ENCODE results near the gene ELFN2.

Gene ELFN2

GRCh38 chr22:37338539-37339246, 88.6 kb downstream of the ELFN2 start:
- TF ChIP-seq SIN3A (IDR thresholded peaks at IDR 0.05; ENCODE audit: borderline replicate concordance, insufficient read depth, low read length) (no peak), FOXP2 (optimal IDR thresholded peaks at IDR 0.05; ENCODE audit: borderline replicate concordance, extremely low read depth, extremely low read length, insufficient read depth) (no peak), TAF1 (IDR thresholded peaks at IDR 0.05; ENCODE audit: borderline replicate concordance, insufficient read depth, low read length) (no peak), POLR2AphosphoS5 (IDR thresholded peaks at IDR 0.05; ENCODE audit: low read depth, low read length) (no peak)
- TF ChIP-seq, protein P1, sequence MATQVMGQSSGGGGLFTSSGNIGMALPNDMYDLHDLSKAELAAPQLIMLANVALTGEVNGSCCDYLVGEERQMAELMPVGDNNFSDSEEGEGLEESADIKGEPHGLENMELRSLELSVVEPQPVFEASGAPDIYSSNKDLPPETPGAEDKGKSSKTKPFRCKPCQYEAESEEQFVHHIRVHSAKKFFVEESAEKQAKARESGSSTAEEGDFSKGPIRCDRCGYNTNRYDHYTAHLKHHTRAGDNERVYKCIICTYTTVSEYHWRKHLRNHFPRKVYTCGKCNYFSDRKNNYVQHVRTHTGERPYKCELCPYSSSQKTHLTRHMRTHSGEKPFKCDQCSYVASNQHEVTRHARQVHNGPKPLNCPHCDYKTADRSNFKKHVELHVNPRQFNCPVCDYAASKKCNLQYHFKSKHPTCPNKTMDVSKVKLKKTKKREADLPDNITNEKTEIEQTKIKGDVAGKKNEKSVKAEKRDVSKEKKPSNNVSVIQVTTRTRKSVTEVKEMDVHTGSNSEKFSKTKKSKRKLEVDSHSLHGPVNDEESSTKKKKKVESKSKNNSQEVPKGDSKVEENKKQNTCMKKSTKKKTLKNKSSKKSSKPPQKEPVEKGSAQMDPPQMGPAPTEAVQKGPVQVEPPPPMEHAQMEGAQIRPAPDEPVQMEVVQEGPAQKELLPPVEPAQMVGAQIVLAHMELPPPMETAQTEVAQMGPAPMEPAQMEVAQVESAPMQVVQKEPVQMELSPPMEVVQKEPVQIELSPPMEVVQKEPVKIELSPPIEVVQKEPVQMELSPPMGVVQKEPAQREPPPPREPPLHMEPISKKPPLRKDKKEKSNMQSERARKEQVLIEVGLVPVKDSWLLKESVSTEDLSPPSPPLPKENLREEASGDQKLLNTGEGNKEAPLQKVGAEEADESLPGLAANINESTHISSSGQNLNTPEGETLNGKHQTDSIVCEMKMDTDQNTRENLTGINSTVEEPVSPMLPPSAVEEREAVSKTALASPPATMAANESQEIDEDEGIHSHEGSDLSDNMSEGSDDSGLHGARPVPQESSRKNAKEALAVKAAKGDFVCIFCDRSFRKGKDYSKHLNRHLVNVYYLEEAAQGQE (IDR thresholded peaks at IDR 0.05; ENCODE audit: insufficient read depth in 1 of 2, low read depth in 2 of 2, low read length in 2 of 2), result no peak

DNA sequence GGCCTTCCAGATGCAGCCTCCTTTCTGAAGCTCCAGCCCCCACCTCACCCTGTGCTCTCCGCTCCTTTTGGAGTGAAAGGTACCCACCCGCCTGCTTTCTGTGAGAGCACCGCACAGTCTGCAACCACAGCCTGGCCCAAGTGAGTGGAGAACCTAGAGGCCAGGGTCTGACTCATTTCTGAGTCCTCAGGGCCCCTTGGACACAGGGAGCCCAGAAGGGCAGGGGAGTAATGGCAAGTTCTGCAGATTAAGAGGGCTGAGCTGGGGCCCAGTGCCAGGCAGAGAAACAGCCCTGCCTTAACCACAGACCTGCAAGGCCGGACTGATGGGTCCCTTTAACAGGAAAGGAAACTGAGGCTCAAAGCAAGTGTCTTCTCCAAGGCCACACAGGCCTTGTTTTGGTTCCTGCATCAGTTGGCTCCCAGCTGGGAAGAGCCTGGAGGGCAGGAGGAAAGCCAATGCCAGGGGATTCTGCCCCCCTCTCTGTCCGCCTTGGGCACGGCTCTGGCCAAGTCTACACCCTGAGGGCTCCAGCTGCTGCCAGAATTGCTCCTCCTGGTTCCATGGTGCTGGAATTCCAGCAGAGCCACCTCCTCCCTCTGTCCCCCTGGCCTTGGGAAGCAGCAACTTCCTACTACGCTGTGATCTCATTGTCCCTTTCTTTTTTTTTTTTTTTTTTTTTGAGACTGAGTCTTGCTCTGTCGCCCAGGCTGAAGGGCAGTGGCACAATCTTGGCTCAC, 89.9 kb downstream of the ELFN2 start:
- TF ChIP-seq, protein P1 (IDR thresholded peaks at IDR 0.05; ENCODE audit: insufficient read depth in 1 of 2, low read depth in 2 of 2, low read length in 2 of 2), result no peak

GRCh38 chr22:37336579-37336978, 90.7 kb downstream of the ELFN2 start:
- no peak for TF ChIP-seq TAF1 (IDR thresholded peaks at IDR 0.05; ENCODE audit: borderline replicate concordance, insufficient read depth, low read length)
- TF ChIP-seq, protein P1 (IDR thresholded peaks at IDR 0.05; ENCODE audit: insufficient read depth in 1 of 2, low read depth in 2 of 2, low read length in 2 of 2), result no peak

DNA sequence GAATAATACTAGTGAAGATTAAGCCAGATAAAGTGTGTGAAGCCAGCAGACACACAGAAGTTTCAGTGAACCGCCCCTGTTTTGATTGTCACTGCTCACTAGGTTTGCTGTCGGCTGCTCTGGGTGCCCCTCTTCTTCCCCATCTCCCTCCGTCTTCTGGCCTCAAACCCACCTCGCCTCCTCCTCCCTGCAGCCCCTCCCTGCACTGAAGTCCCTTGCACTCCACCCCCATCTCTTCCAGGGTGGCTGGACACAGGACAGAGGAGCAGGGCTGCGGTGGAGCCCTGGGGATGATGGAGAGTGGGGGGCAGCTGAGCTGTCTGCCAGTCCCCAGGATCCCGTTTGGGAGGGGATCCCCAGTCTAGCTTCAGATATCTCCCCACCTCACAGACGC, 91.5 kb downstream of the ELFN2 start:
- TF ChIP-seq SIN3A (IDR thresholded peaks at IDR 0.05; ENCODE audit: borderline replicate concordance, insufficient read depth, low read length), result no peak
- TF ChIP-seq POLR2AphosphoS5 (IDR thresholded peaks at IDR 0.05; ENCODE audit: low read depth, low read length), result no peak
- no peak for TF ChIP-seq TAF1 (IDR thresholded peaks at IDR 0.05; ENCODE audit: borderline replicate concordance, insufficient read depth, low read length)
- no peak for TF ChIP-seq FOXP2 (optimal IDR thresholded peaks at IDR 0.05; ENCODE audit: borderline replicate concordance, extremely low read depth, extremely low read length, insufficient read depth)
- TF ChIP-seq, protein P1 (IDR thresholded peaks at IDR 0.05; ENCODE audit: insufficient read depth in 1 of 2, low read depth in 2 of 2, low read length in 2 of 2), result no peak

Measured in PFSK-1 (cell line).